ENCODE measurements around the gene PRR36. TPM values are rescaled to one million over a fixed set of nuclear protein-coding genes. Genes with fewer than 3 reads are reported as not detected.
A peak's percentile ranks its signal among the peaks of the same experiment; 100 is the strongest.
"Not testable (repeated sequence)": the region's sequence is repeated elsewhere in the genome, so short reads cannot be mapped to it uniquely, and the experiment has no call there.

PRR36 gene
- total RNA-seq, 3 donors from 2014 or later, result 0.22 to 0.58 (median 0.23) TPM

- H3K4me1 ChIP-seq (ENCODE audit: low read depth), result peaks cover 18% of the 10 kb centered on the region
- H3K4me3 ChIP-seq, result no peak overlapping the region
- no peak for ATAC-seq
- peaks cover 6% of the 10 kb centered on the region for H3K36me3 ChIP-seq (ENCODE audit: low read depth)
- no peak for TF ChIP-seq CTCF (IDR thresholded peaks at IDR 0.05)
- peak in 1 of 3 donors; percentile 54 for DNase-seq
- intact Hi-C loops (cut with DNase I, micrococcal nuclease), result loop anchor here in 1 of 2 donors (10.0 kb wide), 1 partner anchor 45 kb away; no protein-coding TSS in a partner anchor
- no peaks in the 10 kb centered on the region for H3K9me3 ChIP-seq
Observed at GRCh38 chr19:7899751-7900378, 25.7 kb upstream of the PRR36 start.

GRCh38 chr19:7898967-7899366 lies 24.8 kb upstream of the PRR36 start:
- peaks cover 13% of the 10 kb centered on the region for H3K4me1 ChIP-seq (ENCODE audit: low read depth)
- H3K36me3 ChIP-seq (ENCODE audit: low read depth), result peaks cover 6% of the 10 kb centered on the region
- ATAC-seq, result no peak
- H3K9me3 ChIP-seq, result no peaks in the 10 kb centered on the region
- H3K4me3 ChIP-seq, result no peak overlapping the region
- intact Hi-C loops (cut with DNase I, micrococcal nuclease), result no loop called here
- no peak for TF ChIP-seq CTCF (IDR thresholded peaks at IDR 0.05)
- no peak for DNase-seq

GRCh38 chr19:7897292-7897691 lies 23.1 kb upstream of the PRR36 start:
- intact Hi-C loops (cut with DNase I, micrococcal nuclease), result no loop called here
- DNase-seq, result no peak
- TF ChIP-seq CTCF (IDR thresholded peaks at IDR 0.05), result no peak
- H3K9me3 ChIP-seq, result no peaks in the 10 kb centered on the region
- no peaks in the 10 kb centered on the region for H3K4me1 ChIP-seq (ENCODE audit: low read depth)
- no peak for ATAC-seq
- H3K4me3 ChIP-seq, result no peak overlapping the region
- H3K36me3 ChIP-seq (ENCODE audit: low read depth), result no peaks in the 10 kb centered on the region

GRCh38 chr19:7895565-7895964 lies 21.4 kb upstream of the PRR36 start:
- ATAC-seq (no peak), DNase-seq (no peak)
- TF ChIP-seq CTCF (IDR thresholded peaks at IDR 0.05), result no peak
- intact Hi-C loops (cut with DNase I, micrococcal nuclease), result no loop called here
- no peak overlapping the region for H3K4me3 ChIP-seq
- no peaks in the 10 kb centered on the region for H3K4me1 ChIP-seq (ENCODE audit: low read depth)
- no peaks in the 10 kb centered on the region for H3K9me3 ChIP-seq
- no peaks in the 10 kb centered on the region for H3K36me3 ChIP-seq (ENCODE audit: low read depth)

- ATAC-seq, result peak; percentile 89
- intact Hi-C loops (cut with DNase I, micrococcal nuclease), result no loop called here
- Histone ChIP-seq H3K4me3 (no peak overlapping the region), H3K9me3 (no peaks in the 10 kb centered on the region), H3K4me1 (ENCODE audit: low read depth) (no peaks in the 10 kb centered on the region), H3K36me3 (ENCODE audit: low read depth) (no peaks in the 10 kb centered on the region)
- DNase-seq, result peak in 2 of 3 donors; percentile 64 to 66
- no peak for TF ChIP-seq CTCF (IDR thresholded peaks at IDR 0.05)
Observed at GRCh38 chr19:7894612-7895309, 20.6 kb upstream of the PRR36 start.

- H3K36me3 ChIP-seq (ENCODE audit: low read depth); H3K4me1 ChIP-seq (ENCODE audit: low read depth); intact Hi-C loops (cut with DNase I, micrococcal nuclease); H3K4me3 ChIP-seq; DNase-seq; H3K9me3 ChIP-seq; ATAC-seq: not testable (repeated sequence)
Observed at GRCh38 chr19:7893362-7894101, 19.3 kb upstream of the PRR36 start.
